GM12878 (cell line): ENCODE data around the gene NOL4L. TPM values are rescaled to one million over a fixed set of nuclear protein-coding genes. Genes with fewer than 3 reads are reported as not detected.

Source experiments
- ATAC-seq: fragments of 200-7000 bp; cut with Tn5 transposase; 3 replicates; pipeline ENCODE4 v1.9.1; 2020; ENCODE audit warnings: mild to moderate bottlenecking, moderate library complexity
- BruUV-seq: library from RNA; stranded (reverse); fragments of 400-500 nt; replicated peaks from 2 replicates; lab custom pipeline; 2021; lab: Mats Ljungman, UMichigan
- CTCF ChIA-PET: fragments of 300-600 bp; sonication (Branson Sonifier 250); formaldehyde crosslinking; extraction: SDS; loops from one replicate; lab custom pipeline; 2021; ENCODE audit warnings: inconsistent platforms; lab: Yijun Ruan, JAX
- POLR2A ChIA-PET: fragments of 350-600 bp; formaldehyde crosslinking; extraction: SDS; loops from one replicate; lab custom pipeline; 2021; ENCODE audit warnings: inconsistent platforms; lab: Charles Lee
- RAD21 ChIA-PET: fragments of 300-600 bp; sonication (Branson Sonifier 250); formaldehyde crosslinking; loops from one replicate; lab custom pipeline; 2023; ENCODE audit warnings: antibody characterized with exemption; ENCODE audit not compliant: unreplicated experiment; lab: Charles Lee
- SMC1A ChIA-PET: fragments of 300-600 bp; sonication (Branson Sonifier 250); formaldehyde crosslinking; loops from one replicate; lab custom pipeline; 2023; ENCODE audit not compliant: unreplicated experiment, uncharacterized antibody; lab: Charles Lee
- DNase-seq: peaks from one replicate; pipeline ENCODE4 v3.0.0-alpha.2; 2011; ENCODE audit warnings: low read depth, low spot score
- FAIRE-seq: peaks from 3 replicates; lab custom pipeline; 2011; peaks lifted over from hg19 to GRCh38; lab: Jason Lieb, UNC
- H2AFZ ChIP-seq: 2 replicates; pipeline ENCODE4 v1.6.0; 2011; ENCODE audit warnings: low read depth, low read length, control low read depth; ENCODE audit not compliant: control insufficient read depth
- H3K27ac ChIP-seq: 2 replicates; pipeline ENCODE4 v1.5.1; 2011; ENCODE audit warnings: control low read depth; ENCODE audit not compliant: control insufficient read depth, insufficient read depth
- H3K27me3 ChIP-seq, 2 experiments: replicated peaks in 1 of 2; 2 replicates each; pipeline versions ENCODE4 v1.6.0 to v1.6.1; 2011; ENCODE audit warnings: low read length in 1 of 2; ENCODE audit not compliant: control insufficient read depth in 2 of 2, insufficient read depth in 2 of 2
- H3K36me3 ChIP-seq, 2 experiments: 2 replicates each; pipeline ENCODE4 v1.5.1; 2011; ENCODE audit warnings: low read length in 1 of 2; ENCODE audit not compliant: control insufficient read depth in 2 of 2, insufficient read depth in 2 of 2
- H3K4me1 ChIP-seq: 2 replicates; pipeline ENCODE4 v1.6.1; 2011; ENCODE audit warnings: mild to moderate bottlenecking, low read length, moderate library complexity, mixed read lengths; ENCODE audit not compliant: control insufficient read depth, insufficient read depth
- H3K4me2 ChIP-seq: 2 replicates; pipeline ENCODE4 v1.6.0; 2011; ENCODE audit warnings: control low read depth; ENCODE audit not compliant: control insufficient read depth, insufficient read depth
- H3K4me3 ChIP-seq: fragments of 200-600 bp; sonication (generic); 2 replicates; pipeline ENCODE4 v1.5.1; 2016
- H3K79me2 ChIP-seq: 2 replicates; pipeline ENCODE4 v1.6.0; 2011; ENCODE audit warnings: low read length; ENCODE audit not compliant: control insufficient read depth, insufficient read depth
- H3K9ac ChIP-seq: 2 replicates; pipeline ENCODE4 v1.8.0; 2011; ENCODE audit warnings: low read length, control low read depth, mixed read lengths; ENCODE audit not compliant: control insufficient read depth, insufficient read depth
- H3K9me3 ChIP-seq: replicated peaks from 3 replicates; pipeline ENCODE4 v1.5.1; 2011; ENCODE audit warnings: mild to moderate bottlenecking, low read length; ENCODE audit not compliant: control insufficient read depth, insufficient read depth
- H4K20me1 ChIP-seq: 2 replicates; pipeline ENCODE4 v1.6.0; 2011; ENCODE audit not compliant: control insufficient read depth, insufficient read depth
- ATF2 ChIP-seq: IDR thresholded peaks from 2 replicates; pipeline ENCODE4 v1.6.1; 2012; ENCODE audit warnings: low read length, inconsistent platforms
- BHLHE40 ChIP-seq, 2 experiments: fragments of 450-650 bp in 1 of 2; IDR thresholded peaks; 2 replicates each; pipeline ENCODE4 v1.6.1; 2011 to 2017; ENCODE audit warnings: low read depth in 2 of 2, borderline replicate concordance in 1 of 2, improper control_type of control experiment in 1 of 2, low read length in 1 of 2, mild to moderate bottlenecking in 1 of 2
- SIN3A ChIP-seq: IDR thresholded peaks from 2 replicates; pipeline ENCODE4 v1.6.1; 2012; ENCODE audit warnings: low read depth, low read length, improper control_type of control experiment
- SMAD1 ChIP-seq: fragments of 450-650 bp; IDR thresholded peaks from 2 replicates; pipeline ENCODE4 v1.6.1; 2018; ENCODE audit warnings: mild to moderate bottlenecking, low read depth; ENCODE audit not compliant: partially characterized antibody
- STAT1 ChIP-seq: fragments of 450-650 bp; conservative IDR thresholded peaks from 2 replicates; pipeline ENCODE4 v1.6.1; 2014; ENCODE audit warnings: antibody characterized with exemption, mild to moderate bottlenecking
- SUZ12 ChIP-seq: fragments of 200-600 bp; sonication (generic); IDR thresholded peaks from one replicate; pipeline ENCODE4 v1.6.1; 2018; ENCODE audit warnings: antibody characterized with exemption, mild to moderate bottlenecking; ENCODE audit not compliant: unreplicated experiment
- USF2 ChIP-seq: IDR thresholded peaks from 2 replicates; pipeline ENCODE4 v1.6.1; 2011; ENCODE audit warnings: low read depth, low read length, improper control_type of control experiment, borderline replicate concordance
- ZBTB4 ChIP-seq: fragments of 450-650 bp; formaldehyde crosslinking; IDR thresholded peaks from 2 replicates; pipeline ENCODE4 v1.4.0; 2022; ENCODE audit warnings: mild to moderate bottlenecking, moderate library complexity
- ZNF687 ChIP-seq: fragments of 450-650 bp; IDR thresholded peaks from 2 replicates; pipeline ENCODE4 v1.6.1; 2017; ENCODE audit warnings: mild to moderate bottlenecking, moderate library complexity
- ZSCAN29 ChIP-seq: fragments of 450-650 bp; IDR thresholded peaks from 2 replicates; pipeline ENCODE4 v1.6.1; 2017; ENCODE audit warnings: mild to moderate bottlenecking, moderate library complexity
- WGBS: methylation state at CpG from one replicate; pipeline ENCODE4 v1.1.6; 2016; ENCODE audit warnings: low lambda C conversion rate; ENCODE audit not compliant: insufficient replicate concordance, insufficient coverage; ENCODE audit errors: missing lambda C conversion rate; 5-methylcytosine and 5-hydroxymethylcytosine counted together
- in situ Hi-C: fragments of 300-500 bp; cut with MboI; formaldehyde crosslinking; loops from 9 replicates; pipeline ENCODE4 v1.14.3; 2018; ENCODE audit warnings: mixed read lengths
- intact Hi-C: fragments of 100-400 bp; cut with micrococcal nuclease; formaldehyde crosslinking; loops from one replicate; pipeline ENCODE4 v1.14.2; 2022; ENCODE audit not compliant: unreplicated experiment
- polyA plus RNA-seq, 11 experiments: library from polyadenylated mRNA; depleted of rRNA in 4 of 11; unstranded in 6 of 11; stranded (reverse) in 5 of 11; fragments of >200 nt; fragmentation: Nextera tagmentation in 4 of 11; fragmentation: Illumina TruSeq in 1 of 11; extraction: Ambion mirVana in 4 of 11; extraction: Trizol in 1 of 11; gene quantifications; 1 replicate in 1 of 11; 2 replicates in 10 of 11; pipeline versions ENCODE4 v1.2.1 to v1.2.3, GENCODE V29; 2011 to 2016; ENCODE audit warnings: inconsistent platforms in 2 of 11, missing spikeins in 2 of 11, low read depth in 1 of 11
- total RNA-seq, 4 experiments: library from RNA; depleted of rRNA in 3 of 4; stranded (reverse); fragments of >200 nt in 3 of 4; fragmentation: Illumina TruSeq in 1 of 4; extraction: Trizol in 1 of 4; gene quantifications; 2 replicates each; pipeline versions ENCODE4 v1.2.1 to v1.2.3, GENCODE V29; 2013 to 2021
- TF ChIP-seq, protein P1 (sequence below): fragments of 450-650 bp; IDR thresholded peaks from 2 replicates; pipeline ENCODE4 v1.6.1; 2016; ENCODE audit warnings: mild to moderate bottlenecking

Gene NOL4L
- total and polyA plus RNA-seq, 10 of the 15 experiments (the other 5 are each of a cell fraction or from before 2014, with no cell fraction given) = 2.3 to 24.0 (median 8.0) TPM

DNA sequence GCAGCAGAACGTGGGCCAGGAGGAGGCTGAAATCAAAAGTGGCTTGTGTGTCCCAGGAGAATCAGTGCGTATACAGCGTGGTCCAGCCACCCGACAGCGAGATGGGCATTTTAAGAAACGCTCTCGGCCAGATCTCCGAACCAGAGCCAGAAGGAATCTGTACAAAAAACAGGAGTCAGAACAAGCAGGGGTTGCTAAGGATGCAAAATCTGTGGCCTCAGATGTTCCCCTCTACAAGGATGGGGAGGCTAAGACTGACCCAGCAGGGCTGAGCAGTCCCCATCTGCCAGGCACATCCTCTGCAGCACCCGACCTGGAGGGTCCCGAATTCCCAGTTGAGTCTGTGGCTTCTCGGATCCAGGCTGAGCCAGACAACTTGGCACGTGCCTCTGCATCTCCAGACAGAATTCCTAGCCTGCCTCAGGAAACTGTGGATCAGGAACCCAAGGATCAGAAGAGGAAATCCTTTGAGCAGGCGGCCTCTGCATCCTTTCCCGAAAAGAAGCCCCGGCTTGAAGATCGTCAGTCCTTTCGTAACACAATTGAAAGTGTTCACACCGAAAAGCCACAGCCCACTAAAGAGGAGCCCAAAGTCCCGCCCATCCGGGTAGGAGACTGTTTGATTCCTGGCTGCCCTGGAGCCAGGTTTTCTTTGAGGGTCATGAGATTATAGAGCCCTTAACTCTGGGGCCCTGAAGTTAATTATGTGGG, 151.7 kb downstream of the NOL4L start:
- Histone ChIP-seq H3K36me3 (peaks cover 56 to 60% of the 10 kb centered on the region in 2 experiments), H3K27me3 (no peaks in the 10 kb centered on the region), H2AFZ (no peak overlapping the region), H3K9me3 (no peaks in the 10 kb centered on the region), H3K27ac (no peak overlapping the region), H3K4me2 (no peak overlapping the region), H3K79me2 (no peaks in the 10 kb centered on the region), H3K4me3 (no peak overlapping the region), H4K20me1 (no peaks in the 10 kb centered on the region), H3K4me1 (no peaks in the 10 kb centered on the region), H3K9ac (no peak overlapping the region)
- ChIA-PET CTCF (no interaction called here), SMC1A (no interaction called here), POLR2A (no interaction called here), RAD21 (no interaction called here)
- intact Hi-C loops = no loop called here
- no peak for FAIRE-seq
- WGBS = 91% methylated on average over 20 of the region's 20 CpGs
- BruUV-seq = TSS peak; percentile 44
- in situ Hi-C loops = no loop called here
- no peak for DNase-seq
- ATAC-seq = no peak
- TF ChIP-seq, protein P1, sequence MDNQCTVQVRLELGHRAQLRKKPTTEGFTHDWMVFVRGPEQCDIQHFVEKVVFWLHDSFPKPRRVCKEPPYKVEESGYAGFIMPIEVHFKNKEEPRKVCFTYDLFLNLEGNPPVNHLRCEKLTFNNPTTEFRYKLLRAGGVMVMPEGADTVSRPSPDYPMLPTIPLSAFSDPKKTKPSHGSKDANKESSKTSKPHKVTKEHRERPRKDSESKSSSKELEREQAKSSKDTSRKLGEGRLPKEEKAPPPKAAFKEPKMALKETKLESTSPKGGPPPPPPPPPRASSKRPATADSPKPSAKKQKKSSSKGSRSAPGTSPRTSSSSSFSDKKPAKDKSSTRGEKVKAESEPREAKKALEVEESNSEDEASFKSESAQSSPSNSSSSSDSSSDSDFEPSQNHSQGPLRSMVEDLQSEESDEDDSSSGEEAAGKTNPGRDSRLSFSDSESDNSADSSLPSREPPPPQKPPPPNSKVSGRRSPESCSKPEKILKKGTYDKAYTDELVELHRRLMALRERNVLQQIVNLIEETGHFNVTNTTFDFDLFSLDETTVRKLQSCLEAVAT = no peak
- no peak for TF ChIP-seq SMAD1
- no peak for TF ChIP-seq ZSCAN29
- no peak for TF ChIP-seq ZBTB4
- TF ChIP-seq SIN3A = no peak
- no peak for TF ChIP-seq ATF2
- no peak for TF ChIP-seq SUZ12
- TF ChIP-seq BHLHE40 (IDR thresholded peaks at IDR 0.05; ENCODE audit: borderline replicate concordance in 1 of 2, low read depth in 2 of 2, low read length in 1 of 2) = no peak
- TF ChIP-seq STAT1 = no peak
- no peak for TF ChIP-seq USF2
- TF ChIP-seq ZNF687 = no peak
